ENCODE measurements around the gene ZDHHC4.

ZDHHC4 gene

DNA sequence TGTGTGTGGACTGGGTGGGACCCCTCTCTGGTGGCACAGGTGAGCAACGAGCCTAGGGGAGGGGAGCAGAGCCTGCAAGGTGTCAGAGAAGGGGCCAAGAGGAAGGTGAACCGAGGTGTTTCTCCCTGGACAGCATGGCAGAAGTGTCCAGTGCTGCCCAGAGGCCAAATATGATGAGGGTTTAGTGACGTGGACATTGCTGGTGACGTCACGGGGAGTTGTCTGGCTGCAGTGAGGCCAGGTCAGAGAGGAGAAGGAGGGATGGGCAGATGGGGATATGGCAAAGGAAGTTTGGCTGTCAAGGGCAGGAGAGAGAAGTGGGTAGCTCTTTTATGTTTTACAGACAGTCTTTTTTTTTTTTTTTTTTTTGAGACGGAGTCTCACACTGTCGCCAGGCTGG is 35.6 kb downstream of the ZDHHC4 start:
- DNase-seq (ENCODE audit: extremely low read depth, low read depth) = no peak
- no peak overlapping the region for H3K4me3 ChIP-seq (replicated peaks; ENCODE audit: low read depth, low read length)
- TF ChIP-seq, protein P1, sequence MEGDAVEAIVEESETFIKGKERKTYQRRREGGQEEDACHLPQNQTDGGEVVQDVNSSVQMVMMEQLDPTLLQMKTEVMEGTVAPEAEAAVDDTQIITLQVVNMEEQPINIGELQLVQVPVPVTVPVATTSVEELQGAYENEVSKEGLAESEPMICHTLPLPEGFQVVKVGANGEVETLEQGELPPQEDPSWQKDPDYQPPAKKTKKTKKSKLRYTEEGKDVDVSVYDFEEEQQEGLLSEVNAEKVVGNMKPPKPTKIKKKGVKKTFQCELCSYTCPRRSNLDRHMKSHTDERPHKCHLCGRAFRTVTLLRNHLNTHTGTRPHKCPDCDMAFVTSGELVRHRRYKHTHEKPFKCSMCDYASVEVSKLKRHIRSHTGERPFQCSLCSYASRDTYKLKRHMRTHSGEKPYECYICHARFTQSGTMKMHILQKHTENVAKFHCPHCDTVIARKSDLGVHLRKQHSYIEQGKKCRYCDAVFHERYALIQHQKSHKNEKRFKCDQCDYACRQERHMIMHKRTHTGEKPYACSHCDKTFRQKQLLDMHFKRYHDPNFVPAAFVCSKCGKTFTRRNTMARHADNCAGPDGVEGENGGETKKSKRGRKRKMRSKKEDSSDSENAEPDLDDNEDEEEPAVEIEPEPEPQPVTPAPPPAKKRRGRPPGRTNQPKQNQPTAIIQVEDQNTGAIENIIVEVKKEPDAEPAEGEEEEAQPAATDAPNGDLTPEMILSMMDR (IDR thresholded peaks at IDR 0.05; ENCODE audit: low read depth, low read length, missing control alignments) = no peak

DNA sequence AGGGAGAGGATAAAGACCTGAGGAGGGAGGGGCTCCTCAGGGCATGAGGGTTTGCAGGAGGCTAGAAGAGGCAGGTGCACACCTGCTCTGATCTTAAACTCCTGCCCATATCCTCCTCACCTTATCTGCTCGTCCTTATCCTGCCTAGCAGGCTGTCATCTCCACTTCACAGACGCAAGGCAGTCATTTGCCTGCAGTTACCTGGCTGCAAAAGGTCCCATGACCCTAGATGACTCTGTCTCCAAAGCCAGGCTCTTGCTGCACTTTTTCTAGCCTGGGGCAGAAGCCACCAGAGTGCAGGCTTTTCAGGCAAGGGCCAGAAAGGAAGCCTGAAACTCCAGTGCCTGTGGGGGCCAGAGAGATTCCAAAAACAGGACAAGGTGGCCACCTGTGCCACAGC is 36.5 kb downstream of the ZDHHC4 start:
- no peak overlapping the region for H3K4me3 ChIP-seq (replicated peaks; ENCODE audit: low read depth, low read length)
- TF ChIP-seq, protein P1 (IDR thresholded peaks at IDR 0.05; ENCODE audit: low read depth, low read length, missing control alignments) = no peak
- no peak for DNase-seq (ENCODE audit: extremely low read depth, low read depth)

- H3K4me3 ChIP-seq (replicated peaks; ENCODE audit: low read depth, low read length) = peak within 1 kb of the TSS; percentile 39
- TF ChIP-seq, protein P1 (IDR thresholded peaks at IDR 0.05; ENCODE audit: low read depth, low read length, missing control alignments) = no peak
- DNase-seq (ENCODE audit: extremely low read depth, low read depth) = no peak
These were observed 37.9 kb downstream of the ZDHHC4 start, which contains the start of gene ZNF853 for GRCh38 chr7:6614953-6615722. Gene ZNF853, plus strand, starts transcription at chr7:6615610. Its CDS starts 565 bp downstream, at chr7:6616175.

GRCh38 chr7:6615723-6616555 is 38.7 kb downstream of the ZDHHC4 start:
- TF ChIP-seq, protein P1 (IDR thresholded peaks at IDR 0.05; ENCODE audit: low read depth, low read length, missing control alignments) = no peak
- DNase-seq (ENCODE audit: extremely low read depth, low read depth) = no peak
- peak overlapping the region; percentile 39 for H3K4me3 ChIP-seq (replicated peaks; ENCODE audit: low read depth, low read length)

- TF ChIP-seq, protein P1 (IDR thresholded peaks at IDR 0.05; ENCODE audit: low read depth, low read length, missing control alignments) = no peak
- DNase-seq (ENCODE audit: extremely low read depth, low read depth) = no peak
- H3K4me3 ChIP-seq (replicated peaks; ENCODE audit: low read depth, low read length) = no peak overlapping the region
These were observed 39.8 kb downstream of the ZDHHC4 start for GRCh38 chr7:6616854-6617643.

DNA sequence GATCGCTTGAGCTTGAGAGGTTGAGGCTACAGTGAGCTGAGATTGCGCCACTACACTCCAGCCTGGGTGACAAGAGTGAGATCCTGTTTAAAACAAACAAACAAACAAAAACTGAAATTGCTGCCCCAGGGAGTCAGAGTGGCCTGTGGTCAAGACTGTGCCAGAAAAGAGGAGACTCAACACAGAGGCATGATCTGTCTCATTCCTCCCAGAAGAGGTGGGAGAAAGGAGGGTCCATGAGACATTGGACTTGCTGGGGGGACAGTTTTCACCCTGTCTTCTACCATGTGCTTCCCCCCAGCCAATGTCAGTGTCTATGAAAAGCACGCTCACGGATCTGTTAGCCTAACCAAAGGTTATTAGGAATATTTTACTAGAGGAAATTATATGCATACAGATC is 41.4 kb downstream of the ZDHHC4 start:
- TF ChIP-seq, protein P1 (IDR thresholded peaks at IDR 0.05; ENCODE audit: low read depth, low read length, missing control alignments) = no peak
- H3K4me3 ChIP-seq (replicated peaks; ENCODE audit: low read depth, low read length) = no peak overlapping the region
- DNase-seq (ENCODE audit: extremely low read depth, low read depth) = no peak
